EL (cell line): ENCODE measurements around the gene FBXO46.
"Not testable (repeated sequence)": the region's sequence is repeated elsewhere in the genome, so short reads cannot be mapped to it uniquely, and the experiment has no call there.

Experiments used
- DNase-seq: peaks from one replicate; pipeline ENCODE4 v3.0.0-alpha.2; 2016

The FBXO46 gene

GRCh38 chr19:45717983-45718650 lies 12.6 kb downstream of the FBXO46 start:
- DNase-seq: no peak

- peak; percentile 99 for DNase-seq
These were observed 13.3 kb downstream of the FBXO46 start for GRCh38 chr19:45717131-45717982.

GRCh38 chr19:45716359-45717130 lies 14.2 kb downstream of the FBXO46 start:
- DNase-seq: no peak

- no peak for DNase-seq
These were observed 15.6 kb downstream of the FBXO46 start for GRCh38 chr19:45715139-45715538.

- DNase-seq: no peak
These were observed 17.6 kb downstream of the FBXO46 start for GRCh38 chr19:45713141-45713540.

- DNase-seq: no peak
These were observed 18.0 kb downstream of the FBXO46 start for GRCh38 chr19:45712699-45713067.

GRCh38 chr19:45711851-45712698 lies 18.6 kb downstream of the FBXO46 start:
- no peak for DNase-seq

GRCh38 chr19:45710356-45711130 lies 20.2 kb downstream of the FBXO46 start:
- DNase-seq: no peak

GRCh38 chr19:45705710-45706415 lies 24.8 kb downstream of the FBXO46 start:
- no peak for DNase-seq

- DNase-seq: no peak
These were observed 25.6 kb downstream of the FBXO46 start for GRCh38 chr19:45705115-45705514.

GRCh38 chr19:45701676-45702075 lies 29.0 kb downstream of the FBXO46 start:
- no peak for DNase-seq

GRCh38 chr19:45693106-45693788 lies 37.4 kb downstream of the FBXO46 start:
- DNase-seq: peak; percentile 75

GRCh38 chr19:45692187-45693105 lies 38.2 kb downstream of the FBXO46 start, which contains the start of gene QPCTL:
Gene QPCTL (plus strand): TSS chr19:45692666. CDS start chr19:45692704, 38 bp downstream.
- DNase-seq: peak; percentile 100

- DNase-seq: peak; percentile 96
These were observed 39.0 kb downstream of the FBXO46 start, which contains the start of gene SNRPD2 for GRCh38 chr19:45691516-45692186. Gene SNRPD2 (minus strand): TSS chr19:45691953. CDS start chr19:45691888, 65 bp downstream.

- DNase-seq: no peak
These were observed 43.1 kb downstream of the FBXO46 start for GRCh38 chr19:45687599-45687998.

- not testable (repeated sequence) for DNase-seq
These were observed 45.7 kb downstream of the FBXO46 start for GRCh38 chr19:45685045-45685444.

- DNase-seq: no peak
These were observed 47.8 kb downstream of the FBXO46 start for GRCh38 chr19:45682908-45683307.

GRCh38 chr19:45682117-45682516 lies 48.6 kb downstream of the FBXO46 start:
- DNase-seq: no peak
